HepG2 (cell line): ENCODE measurements around the gene TRPC4. TPM values are rescaled to one million over a fixed set of nuclear protein-coding genes. Genes with fewer than 3 reads are reported as not detected.

ENCODE experiments used
- NFKBIZ ChIP-seq: IDR thresholded peaks from 2 replicates; pipeline ENCODE4 v1.6.1; 2018; ENCODE audit warnings: missing genetic modification reagents, missing compliant biosample characterization
- SMAD3 ChIP-seq: sonication (generic); formaldehyde crosslinking; IDR thresholded peaks from 2 replicates; pipeline ENCODE4 v1.4.0; 2020; ENCODE audit warnings: missing genetic modification reagents
- TFDP2 ChIP-seq: sonication (generic); formaldehyde crosslinking; IDR thresholded peaks from 2 replicates; pipeline ENCODE4 v1.4.0; 2020; ENCODE audit warnings: missing genetic modification reagents
- ZNF275 ChIP-seq: sonication (generic); formaldehyde crosslinking; IDR thresholded peaks from 2 replicates; pipeline ENCODE4 v1.8.0; 2022; ENCODE audit warnings: missing genetic modification reagents, mild to moderate bottlenecking, inconsistent platforms, borderline replicate concordance
- polyA plus RNA-seq, 8 experiments: library from polyadenylated mRNA; depleted of rRNA in 3 of 8; stranded (reverse) in 7 of 8; unstranded in 1 of 8; fragments of >200 nt; fragmentation: Illumina TruSeq in 4 of 8; extraction: Trizol in 4 of 8; gene quantifications; 2 replicates each; pipeline versions ENCODE4 v1.2.1 to v1.2.3, GENCODE V29; 2011 to 2016; ENCODE audit warnings: low read depth in 4 of 8, missing spikeins in 1 of 8, mixed read lengths in 1 of 8; ENCODE audit not compliant: insufficient read depth in 1 of 8
- total RNA-seq, 5 experiments: library from RNA; depleted of rRNA; stranded (reverse); fragments of >200 nt; fragmentation: Illumina TruSeq; extraction: Trizol; gene quantifications; 2 replicates each; pipeline ENCODE4 v1.2.3, GENCODE V29; 2016; ENCODE audit warnings: low read depth in 1 of 5
- TF ChIP-seq, protein P1 (sequence below): sonication (generic); formaldehyde crosslinking; IDR thresholded peaks from 2 replicates; pipeline ENCODE4 v1.5.1; 2020; ENCODE audit warnings: mild to moderate bottlenecking, missing genetic modification reagents, borderline replicate concordance

Gene TRPC4
- total and polyA plus RNA-seq, 2 of the 13 experiments (the other 11 are each of a cell fraction or from before 2014, with no cell fraction given): not detected

- TF ChIP-seq TFDP2 (CRISPR knock-in tag) (no peak), SMAD3 (CRISPR knock-in tag) (no peak), ZNF275 (CRISPR knock-in tag) (no peak), NFKBIZ (CRISPR knock-in tag) (no peak)
- TF ChIP-seq, protein P1, sequence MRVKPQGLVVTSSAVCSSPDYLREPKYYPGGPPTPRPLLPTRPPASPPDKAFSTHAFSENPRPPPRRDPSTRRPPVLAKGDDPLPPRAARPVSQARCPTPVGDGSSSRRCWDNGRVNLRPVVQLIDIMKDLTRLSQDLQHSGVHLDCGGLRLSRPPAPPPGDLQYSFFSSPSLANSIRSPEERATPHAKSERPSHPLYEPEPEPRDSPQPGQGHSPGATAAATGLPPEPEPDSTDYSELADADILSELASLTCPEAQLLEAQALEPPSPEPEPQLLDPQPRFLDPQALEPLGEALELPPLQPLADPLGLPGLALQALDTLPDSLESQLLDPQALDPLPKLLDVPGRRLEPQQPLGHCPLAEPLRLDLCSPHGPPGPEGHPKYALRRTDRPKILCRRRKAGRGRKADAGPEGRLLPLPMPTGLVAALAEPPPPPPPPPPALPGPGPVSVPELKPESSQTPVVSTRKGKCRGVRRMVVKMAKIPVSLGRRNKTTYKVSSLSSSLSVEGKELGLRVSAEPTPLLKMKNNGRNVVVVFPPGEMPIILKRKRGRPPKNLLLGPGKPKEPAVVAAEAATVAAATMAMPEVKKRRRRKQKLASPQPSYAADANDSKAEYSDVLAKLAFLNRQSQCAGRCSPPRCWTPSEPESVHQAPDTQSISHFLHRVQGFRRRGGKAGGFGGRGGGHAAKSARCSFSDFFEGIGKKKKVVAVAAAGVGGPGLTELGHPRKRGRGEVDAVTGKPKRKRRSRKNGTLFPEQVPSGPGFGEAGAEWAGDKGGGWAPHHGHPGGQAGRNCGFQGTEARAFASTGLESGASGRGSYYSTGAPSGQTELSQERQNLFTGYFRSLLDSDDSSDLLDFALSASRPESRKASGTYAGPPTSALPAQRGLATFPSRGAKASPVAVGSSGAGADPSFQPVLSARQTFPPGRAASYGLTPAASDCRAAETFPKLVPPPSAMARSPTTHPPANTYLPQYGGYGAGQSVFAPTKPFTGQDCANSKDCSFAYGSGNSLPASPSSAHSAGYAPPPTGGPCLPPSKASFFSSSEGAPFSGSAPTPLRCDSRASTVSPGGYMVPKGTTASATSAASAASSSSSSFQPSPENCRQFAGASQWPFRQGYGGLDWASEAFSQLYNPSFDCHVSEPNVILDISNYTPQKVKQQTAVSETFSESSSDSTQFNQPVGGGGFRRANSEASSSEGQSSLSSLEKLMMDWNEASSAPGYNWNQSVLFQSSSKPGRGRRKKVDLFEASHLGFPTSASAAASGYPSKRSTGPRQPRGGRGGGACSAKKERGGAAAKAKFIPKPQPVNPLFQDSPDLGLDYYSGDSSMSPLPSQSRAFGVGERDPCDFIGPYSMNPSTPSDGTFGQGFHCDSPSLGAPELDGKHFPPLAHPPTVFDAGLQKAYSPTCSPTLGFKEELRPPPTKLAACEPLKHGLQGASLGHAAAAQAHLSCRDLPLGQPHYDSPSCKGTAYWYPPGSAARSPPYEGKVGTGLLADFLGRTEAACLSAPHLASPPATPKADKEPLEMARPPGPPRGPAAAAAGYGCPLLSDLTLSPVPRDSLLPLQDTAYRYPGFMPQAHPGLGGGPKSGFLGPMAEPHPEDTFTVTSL (CRISPR knock-in tag): no peak
Measured at GRCh38 chr13:37748913-37749312, 120.7 kb downstream of the TRPC4 start (continued).
